NCI-H524 treated with DMSO at 0.1 percent for 48 hours (cell line): ENCODE results near the gene SEC61B.
A peak's percentile ranks its signal among the peaks of the same experiment; 100 is the strongest.

Source experiments
- DNase-seq: peaks from one replicate; lab custom pipeline; 2025; lab: John Stamatoyannopoulos, UW

The SEC61B gene

DNA sequence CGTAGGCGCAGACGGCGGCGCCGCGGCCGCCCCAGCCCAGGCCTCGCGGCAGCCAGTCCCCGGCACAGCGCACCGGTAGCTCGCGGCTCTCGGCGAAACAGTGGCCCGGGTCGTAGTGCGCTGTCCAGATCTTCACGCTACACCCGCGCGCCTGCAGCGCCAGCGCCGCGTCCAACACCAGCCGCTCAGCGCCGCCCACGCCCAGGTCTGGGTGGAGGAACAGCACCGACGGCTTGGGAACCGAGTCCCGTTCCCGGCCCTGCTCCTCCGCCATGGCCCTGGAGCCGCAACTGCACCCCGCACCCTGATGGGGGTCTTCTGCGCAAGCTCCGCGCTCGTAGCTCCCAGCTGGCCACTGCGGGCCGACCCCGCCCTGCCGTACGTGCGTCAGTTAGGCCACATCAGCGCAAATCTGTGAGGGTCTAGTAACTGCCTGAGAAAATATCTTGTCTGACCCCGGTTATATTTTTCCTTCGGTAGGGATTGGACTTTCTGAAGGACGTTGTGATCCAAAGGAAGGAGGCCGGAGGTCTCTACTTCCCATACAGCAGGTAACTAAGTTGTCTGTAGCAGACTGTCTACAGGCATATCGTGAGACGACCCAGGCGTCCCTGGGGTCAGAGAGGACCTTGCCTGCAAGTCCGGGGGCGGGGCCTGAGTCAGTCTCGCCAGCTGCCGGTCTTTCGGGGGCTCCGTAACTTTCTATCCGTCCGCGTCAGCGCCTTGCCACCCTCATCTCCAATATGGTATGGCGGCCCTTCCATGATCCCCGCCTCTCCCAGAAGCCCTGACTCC lies at the start of gene SEC61B, which contains the start of gene ALG2:
Gene SEC61B, plus strand, starts transcription at position 662 of the 795 bp plus-strand sequence. Its CDS starts 82 bp downstream, at position 744.
Gene ALG2, minus strand, starts transcription at position 322 of the 795 bp plus-strand sequence. Its CDS starts 48 bp downstream, at position 274.
- peak; percentile 87 for DNase-seq

DNA sequence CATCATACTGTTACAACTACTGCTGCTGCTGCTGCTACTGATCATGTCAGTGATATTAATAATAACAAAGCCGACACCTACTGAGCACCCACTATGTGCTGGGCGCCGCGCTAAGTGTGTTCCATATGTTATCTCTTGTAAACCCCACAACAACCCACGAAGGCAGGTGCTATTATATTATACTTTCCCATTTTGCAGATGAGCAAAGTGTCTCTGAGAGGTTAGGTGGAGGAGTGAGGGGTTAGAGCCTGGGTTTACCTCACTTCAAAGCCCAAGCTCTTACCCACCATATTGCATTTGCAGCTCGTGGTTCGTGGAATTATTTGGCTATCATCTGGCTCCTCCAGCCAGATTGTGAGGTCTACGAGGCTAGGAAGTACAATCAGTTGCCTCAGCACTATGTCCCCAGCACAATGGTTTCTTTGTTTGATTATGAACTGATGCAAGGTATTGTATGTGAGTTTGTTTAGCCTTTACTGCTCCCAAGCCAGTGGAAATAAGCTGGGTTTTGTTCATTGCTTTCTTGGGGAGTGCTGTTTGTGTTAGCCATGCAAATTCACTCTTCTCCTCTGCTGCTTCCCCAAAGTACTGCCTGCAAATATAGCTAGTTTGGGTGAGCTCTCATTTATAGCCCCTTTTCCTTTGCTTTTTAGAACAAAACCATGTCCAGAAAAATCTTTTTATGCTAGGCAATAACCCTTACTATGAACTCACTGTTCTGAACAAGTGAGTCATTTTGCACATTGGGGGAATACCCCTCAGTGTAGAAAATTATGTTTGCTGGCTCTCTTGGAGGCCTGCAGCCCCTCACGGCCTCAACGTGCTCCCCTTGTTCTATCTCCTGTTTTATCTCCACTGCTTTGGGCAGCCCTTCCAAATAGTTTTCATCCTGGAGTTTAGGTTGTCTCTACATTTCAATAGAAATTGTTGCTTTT lies 48.2 kb upstream of the SEC61B start:
- no peak for DNase-seq

DNA sequence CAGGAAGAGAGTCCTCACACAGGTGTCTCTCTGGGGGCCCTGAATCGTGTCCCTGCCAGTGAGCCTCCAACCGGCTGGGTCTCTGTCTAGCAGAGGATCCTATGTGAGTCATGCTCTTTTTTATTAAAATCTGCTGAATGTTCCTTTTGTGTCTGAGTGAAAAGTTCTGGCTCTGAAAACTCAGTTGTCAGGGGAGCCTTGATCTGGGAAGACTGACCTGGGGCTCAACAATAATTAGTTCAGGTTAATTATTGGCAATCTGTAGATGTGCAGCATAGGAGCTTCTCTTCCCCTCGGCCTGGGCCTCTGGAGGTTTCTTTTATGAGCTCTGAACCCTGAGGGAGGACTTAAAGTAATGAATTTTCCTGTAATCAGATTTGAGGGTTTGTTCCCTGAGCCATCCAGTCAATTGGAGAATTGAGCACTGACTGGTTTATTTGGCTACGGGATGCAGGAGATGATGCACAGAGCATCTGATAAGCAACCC lies 45.5 kb upstream of the SEC61B start:
- DNase-seq, result no peak

DNA sequence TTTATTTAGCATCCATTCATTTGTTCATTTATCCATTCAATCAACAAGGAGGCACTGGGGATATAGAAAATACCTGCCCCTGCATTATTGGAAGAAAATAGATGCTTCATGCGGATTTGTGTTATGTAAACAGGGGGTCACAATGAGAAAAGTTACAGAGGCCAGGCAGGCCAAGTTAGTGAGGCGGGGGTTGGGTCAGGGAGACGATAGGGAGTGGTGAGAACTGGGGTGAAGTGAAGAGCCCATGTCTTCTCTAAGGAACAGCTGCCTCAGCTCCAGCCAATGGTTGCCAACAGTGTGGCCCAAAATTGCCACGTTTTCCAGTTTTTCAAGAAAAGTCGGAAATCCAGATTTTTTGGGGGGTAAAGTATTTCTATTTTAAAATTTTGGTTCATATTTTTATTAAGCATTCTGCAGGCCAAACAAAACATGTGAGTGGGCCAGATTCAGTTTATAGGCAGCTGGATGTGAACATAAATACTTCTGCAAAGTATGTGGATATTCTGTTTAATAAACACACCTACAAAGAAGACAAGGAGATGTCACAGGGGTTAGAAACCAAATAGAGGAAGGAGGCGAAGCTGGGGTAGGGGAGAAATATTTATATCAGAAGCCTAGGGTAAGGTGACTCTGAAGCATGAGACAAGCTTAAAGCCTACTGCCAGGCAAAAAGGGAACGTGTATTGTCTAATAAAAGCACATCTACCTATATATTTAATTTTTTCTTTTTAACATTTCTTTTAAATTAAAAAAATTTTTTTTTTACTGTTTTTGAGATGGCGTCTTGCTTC lies 44.3 kb upstream of the SEC61B start:
- DNase-seq, result no peak

DNA sequence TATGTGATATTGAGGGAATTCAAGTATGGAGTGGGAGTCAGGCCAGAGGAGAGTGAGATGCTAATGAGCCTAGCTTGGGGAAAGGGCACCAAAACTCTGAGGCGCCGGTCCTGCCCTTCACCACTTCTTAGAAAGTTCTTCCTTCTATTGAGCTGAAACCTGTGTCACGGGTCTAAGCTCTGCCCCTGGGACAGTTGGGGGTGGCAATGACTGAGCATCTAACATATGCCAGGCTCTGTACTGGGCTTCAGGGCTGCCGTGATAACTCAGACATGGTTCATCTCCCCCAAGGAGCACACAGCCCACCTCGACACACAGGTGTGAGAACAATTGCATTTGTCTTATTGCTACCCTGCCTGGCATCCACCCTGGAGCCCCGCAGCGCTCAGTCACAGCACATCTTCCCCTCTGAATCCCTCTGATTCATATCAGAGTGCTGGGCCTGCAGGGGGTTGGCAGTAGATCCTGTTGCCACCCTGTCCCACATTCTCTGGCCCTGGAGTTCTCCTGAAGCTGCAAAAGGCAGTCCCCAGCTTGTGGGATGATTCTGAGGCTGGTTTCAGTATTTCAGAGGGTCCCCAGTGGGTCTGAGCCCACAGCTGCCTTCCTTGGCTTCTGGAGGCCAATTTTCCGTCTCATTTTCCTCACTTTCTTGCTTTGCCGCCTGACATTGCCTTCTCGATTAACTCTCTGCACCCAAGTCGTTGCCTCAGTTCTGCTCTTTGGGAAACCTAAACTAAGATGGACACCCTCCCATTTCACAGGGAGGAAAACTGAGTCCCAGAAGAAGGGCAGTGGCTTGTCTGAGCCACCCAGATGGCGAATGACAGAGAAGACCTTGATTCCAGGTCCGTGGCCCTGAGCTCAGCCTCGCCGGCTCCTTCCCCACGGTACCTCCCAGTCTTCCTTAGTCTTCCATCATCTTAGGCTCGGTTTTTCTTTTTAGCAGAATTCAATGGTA lies 42.9 kb upstream of the SEC61B start:
- no peak for DNase-seq

DNA sequence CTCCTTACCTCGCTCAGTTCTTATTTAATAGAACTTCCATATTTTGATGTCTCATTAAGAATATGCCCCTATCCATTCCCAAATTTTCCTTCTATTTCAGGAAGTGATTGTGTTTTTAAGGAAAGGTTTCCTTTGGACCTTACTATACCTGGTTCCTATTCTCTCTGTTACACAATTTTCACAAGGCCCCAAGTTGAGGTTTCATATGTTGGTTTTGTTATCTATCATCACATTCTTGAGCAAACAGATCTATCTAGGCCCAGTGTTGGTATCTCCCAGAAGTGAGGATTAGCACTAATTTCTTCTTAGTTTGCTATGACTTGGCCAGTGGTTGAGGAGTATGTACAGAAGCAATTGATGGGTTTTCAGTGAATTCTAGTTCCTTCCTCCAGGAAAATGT lies 41.9 kb upstream of the SEC61B start:
- no peak for DNase-seq

DNA sequence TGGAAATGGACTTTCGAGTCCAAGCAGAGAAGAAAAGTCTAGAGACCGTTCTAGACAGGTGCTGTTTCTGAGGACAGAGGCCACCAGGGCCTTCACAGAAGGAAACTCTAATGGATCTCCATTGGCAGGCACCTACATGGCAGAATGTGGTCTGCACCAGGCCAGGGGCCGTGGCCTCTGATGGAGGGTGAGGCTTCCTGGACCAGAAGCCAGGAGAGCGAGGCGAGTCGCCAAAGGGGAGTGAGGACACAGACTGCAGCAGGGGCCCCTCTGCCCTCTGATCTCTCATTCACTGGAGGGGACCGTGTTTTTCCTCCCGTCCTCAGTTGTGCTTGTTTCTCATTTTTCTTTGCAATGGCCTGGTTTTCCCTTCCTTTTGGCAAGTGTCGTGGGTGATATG lies 41.4 kb upstream of the SEC61B start:
- no peak for DNase-seq

DNA sequence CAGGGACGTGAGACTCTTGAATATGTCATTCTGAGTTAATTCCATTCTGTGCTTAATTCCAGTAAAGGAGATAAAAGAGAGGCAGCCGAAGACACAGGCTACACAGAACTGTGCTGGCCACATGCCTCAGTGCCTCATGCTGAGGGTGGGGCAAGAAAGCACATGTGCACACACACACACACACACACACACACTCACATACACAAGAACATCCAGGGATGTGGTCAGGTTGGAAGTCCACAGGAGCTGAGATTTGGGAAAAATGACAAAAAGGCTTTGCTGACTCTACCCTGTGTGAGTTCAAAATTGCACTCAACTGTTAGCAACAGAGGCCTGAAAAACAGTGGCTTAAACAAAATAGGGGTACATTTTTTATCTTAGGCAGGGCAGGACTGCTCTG lies 40.9 kb upstream of the SEC61B start:
- no peak for DNase-seq

DNA sequence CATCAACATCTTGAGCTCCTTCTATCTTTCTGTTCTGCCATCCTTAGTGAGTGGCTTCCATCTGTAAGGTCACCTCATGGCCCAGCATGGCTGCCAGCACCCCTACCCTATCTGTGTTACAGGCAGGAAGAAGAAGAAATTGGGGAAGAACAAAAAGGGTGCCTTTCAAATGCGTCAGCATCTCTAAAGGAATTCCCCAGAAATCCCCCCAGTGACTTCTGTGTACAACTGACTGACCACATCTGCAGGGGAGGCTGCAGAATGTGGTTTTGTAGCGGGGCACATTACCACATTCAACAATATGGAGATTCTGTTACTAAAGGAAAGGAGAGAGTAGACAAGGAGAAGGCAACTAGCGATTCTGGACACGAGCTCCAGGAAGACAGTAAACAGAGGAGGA lies 40.5 kb upstream of the SEC61B start:
- DNase-seq, result no peak

DNA sequence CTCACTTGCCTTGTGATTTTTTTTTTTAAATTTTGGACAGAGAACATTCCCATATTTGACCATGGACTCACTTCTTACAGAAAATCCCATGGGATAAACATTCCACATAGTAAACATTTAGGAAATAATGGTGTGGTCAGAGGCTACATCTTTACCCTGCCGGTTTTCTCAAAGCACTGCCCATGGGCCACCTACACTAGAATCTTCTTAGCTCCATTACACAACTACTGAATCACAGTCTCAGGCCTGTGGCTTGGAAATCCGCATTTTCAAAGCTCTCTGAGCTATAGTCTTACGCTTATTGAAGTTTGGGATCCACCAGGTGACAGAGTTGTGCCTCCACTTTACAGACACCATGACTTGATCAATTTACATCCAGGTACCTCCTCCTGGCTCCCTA lies 39.7 kb upstream of the SEC61B start:
- DNase-seq, result no peak

DNA sequence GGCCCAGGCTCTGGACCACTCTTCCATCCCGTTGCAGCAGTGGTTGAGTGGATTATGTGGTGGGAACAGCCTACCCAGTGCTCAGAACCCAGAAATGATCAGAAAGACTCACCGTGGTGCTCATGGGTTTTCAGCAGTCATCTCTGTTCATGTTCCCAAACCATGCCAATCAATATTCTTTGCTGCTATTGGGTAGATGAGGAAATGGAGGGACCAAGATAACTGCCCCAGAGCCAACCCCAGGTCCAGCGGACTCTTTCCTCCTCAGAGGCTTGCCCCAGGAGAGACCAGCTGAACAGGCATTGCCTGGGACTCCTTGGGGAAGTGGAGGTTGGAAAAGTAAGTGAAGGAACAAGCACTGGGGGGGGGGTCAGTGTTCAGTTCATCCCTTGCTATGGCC lies 38.5 kb upstream of the SEC61B start:
- no peak for DNase-seq

DNA sequence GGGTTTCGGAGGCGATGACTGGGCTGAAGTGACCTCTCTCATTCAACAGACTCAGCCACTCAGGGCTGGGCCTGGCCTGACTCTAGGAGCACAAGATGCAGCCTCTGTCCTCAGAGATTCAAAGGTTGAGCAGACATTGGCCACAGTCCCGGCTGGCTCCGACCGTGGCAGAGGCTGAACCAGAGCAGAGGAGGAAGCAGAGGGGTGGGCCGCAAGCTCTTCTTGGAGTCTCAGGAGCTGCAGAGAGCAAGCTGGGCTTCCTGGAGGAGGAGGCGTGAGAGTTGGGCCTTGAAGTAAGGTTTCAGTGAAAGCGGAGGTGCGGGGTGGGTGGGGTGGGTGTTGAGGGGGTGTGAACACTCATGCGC lies 38.0 kb upstream of the SEC61B start:
- no peak for DNase-seq

DNA sequence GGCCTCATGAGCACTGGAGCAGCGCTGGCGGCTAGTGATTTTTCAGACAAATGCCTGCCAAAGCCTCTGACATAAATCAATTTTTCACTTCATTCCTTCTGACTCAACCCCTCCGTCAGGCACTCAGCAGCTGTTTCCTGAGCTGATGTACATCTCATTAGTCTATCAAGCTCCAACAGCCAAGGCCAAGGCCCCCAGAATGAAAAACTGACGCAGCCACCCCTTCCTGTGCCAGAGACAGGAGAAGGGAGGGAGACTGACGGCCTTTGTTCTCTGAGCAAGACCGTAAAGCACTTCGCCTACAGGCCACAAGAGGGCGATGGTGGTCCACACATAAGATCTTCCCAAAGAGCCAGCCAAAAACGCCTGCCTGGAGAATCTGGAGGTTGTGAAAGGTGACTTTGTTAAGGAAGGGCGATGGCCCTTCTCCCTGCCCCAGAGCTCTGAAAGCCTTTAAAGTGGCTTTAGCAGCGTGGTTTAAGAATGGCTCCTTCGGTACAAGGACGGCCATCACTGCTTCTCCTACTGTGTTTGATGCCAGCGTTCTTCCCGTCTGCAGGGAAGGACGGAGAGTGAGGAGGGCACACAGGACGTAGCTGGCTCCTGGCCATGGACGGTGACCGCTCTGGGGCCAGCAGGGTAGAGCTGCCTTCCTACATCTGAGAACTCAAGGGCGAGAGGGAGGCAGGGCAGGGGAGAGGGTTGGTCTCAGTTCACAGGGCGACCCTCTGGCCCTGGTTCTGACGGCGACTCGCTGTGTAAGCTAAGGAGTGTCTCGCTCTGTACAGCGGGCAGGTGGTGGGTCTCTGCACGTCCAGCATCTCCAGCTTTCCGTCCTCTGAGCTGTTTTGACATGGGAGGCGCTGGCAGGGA lies 37.4 kb upstream of the SEC61B start:
- DNase-seq, result peak; percentile 50

DNA sequence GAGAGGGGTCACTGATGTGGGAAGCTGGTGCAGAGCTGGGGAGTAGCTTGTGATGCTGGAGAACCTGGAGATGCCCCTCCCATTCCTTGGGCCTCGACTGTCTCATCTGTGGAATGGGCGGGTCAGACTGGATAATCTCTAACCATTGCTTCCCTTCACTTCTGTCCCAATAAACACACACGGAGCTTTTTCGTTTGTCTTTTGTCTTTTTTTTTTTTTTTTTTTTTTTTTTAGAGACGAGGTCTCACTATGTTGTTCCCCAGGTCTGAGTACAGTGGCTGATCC lies 36.8 kb upstream of the SEC61B start:
- DNase-seq, result no peak

DNA sequence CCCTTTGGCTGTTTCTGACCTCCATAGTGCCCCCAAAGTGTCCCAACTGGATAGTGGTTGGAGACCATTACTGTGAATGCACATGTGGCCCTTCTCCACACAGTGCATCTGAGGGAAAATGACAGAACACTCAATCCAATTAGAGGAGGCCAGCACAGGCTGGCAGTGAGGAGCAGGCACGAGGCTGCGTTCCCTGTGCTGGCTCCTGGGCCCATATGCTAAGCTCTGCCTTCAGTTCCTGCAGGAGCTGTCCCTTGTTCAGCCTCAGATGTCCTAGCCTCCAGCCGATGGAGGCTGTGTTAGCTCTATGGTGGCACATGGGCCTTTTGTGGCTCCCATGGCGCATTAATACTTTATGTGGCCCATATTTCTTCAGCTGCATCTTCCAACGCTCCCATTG lies 36.1 kb upstream of the SEC61B start:
- no peak for DNase-seq

DNA sequence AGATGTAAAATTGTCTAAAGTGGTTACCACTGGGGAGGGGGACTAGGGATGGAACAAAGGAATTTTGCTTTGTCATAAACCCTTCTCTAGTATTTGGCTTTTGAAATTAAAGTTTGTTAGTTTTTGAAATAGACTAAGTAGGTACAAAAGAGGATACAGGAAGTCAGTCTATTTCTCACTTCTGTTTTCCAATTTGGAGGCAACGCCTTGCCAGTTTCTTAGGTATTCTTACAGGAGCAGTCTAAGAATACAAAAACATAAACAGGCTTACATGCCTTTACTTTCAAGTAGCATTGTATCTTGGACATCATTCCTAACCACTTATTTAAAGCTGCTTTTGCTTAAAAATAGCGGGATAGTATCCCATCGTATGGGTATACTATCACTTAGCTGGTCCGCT lies 34.8 kb upstream of the SEC61B start:
- no peak for DNase-seq

DNA sequence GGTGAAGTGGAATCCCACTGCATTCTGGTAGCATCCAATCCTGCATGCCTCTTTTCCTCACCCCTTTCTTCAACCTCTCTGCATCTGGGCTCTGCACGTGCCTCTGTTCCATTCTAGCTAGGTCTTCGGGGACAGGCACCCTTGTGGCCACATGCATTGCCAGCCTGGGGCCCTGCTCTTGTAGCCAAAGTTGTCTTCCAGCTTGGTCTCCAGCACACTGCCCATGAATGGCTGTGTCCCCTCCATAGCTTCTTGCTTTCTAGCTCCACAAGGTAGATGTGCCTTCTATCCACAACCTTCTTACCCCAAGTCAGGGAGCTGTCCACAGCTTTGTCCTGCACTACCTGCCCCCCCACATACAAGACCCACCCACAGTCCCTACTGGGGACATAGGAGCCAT lies 32.9 kb upstream of the SEC61B start:
- DNase-seq, result no peak

DNA sequence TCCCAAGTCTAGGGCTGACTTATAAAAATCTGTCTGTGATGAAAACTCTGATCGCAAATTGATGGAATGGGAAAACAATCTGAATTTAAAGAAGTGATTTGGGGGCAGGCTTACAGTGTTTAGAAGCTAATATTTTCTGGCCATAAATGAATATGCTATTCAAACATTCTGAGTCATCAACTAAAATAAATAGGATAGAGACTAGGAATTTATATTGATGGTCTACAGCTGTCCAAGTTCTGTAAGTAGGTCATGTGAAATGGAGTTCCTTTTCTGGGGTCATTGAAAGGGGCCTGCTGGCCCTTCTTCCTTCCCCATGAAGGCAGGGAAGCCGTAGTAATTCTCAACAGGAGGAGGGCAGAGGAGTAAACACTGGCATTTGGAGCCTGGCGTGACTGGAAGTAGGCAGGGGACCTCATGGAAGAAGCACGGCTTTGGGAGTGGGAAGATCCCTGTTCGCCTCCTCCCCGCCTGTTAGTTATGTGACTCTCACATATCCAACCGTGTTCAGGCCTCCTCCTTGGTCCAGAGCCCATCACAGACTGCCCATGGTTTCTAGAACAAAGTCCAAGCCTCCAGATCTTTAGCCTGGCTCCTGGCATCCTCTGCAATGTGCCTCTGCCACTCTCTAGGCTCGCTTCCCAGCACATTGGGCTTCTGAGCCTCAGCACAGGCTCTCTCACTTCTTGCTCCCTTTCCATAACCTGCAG lies 32.0 kb upstream of the SEC61B start:
- DNase-seq, result no peak

DNA sequence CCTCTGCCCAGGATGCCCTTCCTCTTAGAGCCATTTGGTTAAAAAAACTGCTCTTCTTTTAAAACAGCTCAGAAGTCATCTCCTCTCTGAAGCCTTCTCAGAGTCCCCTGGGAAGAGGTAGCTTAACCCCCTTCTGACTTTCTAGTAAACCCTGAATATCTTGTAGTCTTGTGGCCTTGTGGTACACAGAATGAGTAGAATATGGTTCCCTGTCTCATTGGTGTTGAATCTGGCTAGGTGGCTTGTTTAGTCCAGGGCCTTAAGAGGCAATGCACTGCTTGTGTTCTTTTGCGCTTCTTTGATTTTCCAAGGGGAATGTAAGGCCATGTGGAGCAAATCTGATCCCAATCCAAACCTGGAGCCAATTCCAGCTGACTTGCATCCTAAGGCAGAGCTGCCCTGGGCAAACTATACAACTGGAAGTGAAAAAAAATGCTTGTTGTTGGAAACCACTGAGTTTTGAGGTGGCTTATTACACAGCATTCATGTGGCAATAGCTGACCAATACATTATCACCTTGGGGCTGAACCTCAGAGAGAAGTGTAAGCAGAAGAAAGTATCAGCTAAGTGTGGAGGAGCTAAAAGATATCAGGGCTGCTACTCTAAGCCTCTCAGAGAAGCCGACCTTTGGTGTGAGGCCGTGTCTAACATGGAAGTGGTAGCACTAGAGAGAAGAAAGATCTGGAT lies 31.3 kb upstream of the SEC61B start:
- DNase-seq, result no peak
